ENCODE data around the gene MARS2. TPM values are rescaled to one million over a fixed set of nuclear protein-coding genes. Genes with fewer than 3 reads are reported as not detected.

The MARS2 gene
- total RNA-seq: 1 to 10 TPM; 5.9 to 6.9 TPM

DNA sequence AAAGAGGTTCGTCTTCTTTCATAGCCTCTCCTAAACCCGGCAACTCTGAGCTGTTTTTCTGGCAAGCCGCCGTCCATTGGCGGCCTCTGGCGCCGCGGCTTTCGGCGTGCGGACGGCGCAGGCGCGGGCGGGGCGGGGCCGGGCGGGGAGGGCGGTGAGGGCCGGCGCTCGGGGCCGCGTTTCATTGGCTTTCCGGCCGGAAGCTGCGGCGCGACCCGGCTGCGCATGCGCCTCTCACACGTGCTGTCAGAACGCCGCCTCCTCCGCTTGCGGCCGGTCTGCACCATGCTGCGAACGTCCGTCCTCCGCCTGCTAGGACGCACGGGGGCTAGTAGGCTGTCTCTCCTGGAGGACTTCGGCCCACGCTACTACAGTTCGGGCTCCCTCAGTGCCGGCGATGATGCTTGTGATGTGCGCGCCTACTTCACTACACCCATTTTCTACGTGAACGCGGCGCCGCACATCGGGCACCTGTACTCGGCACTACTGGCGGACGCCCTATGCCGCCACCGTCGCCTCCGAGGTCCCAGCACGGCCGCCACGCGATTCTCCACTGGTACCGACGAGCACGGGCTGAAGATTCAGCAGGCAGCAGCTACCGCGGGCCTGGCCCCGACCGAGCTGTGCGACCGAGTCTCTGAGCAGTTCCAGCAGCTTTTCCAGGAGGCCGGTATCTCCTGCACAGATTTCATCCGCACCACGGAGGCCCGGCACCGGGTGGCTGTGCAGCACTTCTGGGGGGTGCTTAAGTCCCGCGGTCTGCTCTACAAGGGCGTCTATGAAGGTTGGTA is at the start of gene MARS2:
Gene MARS2 (plus strand): TSS at position 249 of the 791 bp plus-strand sequence. CDS start 37 bp downstream, at position 286.
- intact Hi-C loops (cut with DNase I): loop anchor here (5.0 to 10.0 kb wide), 5 partner anchors 72 to 589 kb away; partner anchors contain the start of genes COQ10B, HSPD1 and MOB4
- WGBS: under 1% methylated on average over 71 of the region's 86 CpGs
- TF ChIP-seq POLR2AphosphoS5 (IDR thresholded peaks at IDR 0.05) (peak; percentile 46), POLR2A (IDR thresholded peaks at IDR 0.05) (peak; percentile 47)
- TF ChIP-seq, protein P1, sequence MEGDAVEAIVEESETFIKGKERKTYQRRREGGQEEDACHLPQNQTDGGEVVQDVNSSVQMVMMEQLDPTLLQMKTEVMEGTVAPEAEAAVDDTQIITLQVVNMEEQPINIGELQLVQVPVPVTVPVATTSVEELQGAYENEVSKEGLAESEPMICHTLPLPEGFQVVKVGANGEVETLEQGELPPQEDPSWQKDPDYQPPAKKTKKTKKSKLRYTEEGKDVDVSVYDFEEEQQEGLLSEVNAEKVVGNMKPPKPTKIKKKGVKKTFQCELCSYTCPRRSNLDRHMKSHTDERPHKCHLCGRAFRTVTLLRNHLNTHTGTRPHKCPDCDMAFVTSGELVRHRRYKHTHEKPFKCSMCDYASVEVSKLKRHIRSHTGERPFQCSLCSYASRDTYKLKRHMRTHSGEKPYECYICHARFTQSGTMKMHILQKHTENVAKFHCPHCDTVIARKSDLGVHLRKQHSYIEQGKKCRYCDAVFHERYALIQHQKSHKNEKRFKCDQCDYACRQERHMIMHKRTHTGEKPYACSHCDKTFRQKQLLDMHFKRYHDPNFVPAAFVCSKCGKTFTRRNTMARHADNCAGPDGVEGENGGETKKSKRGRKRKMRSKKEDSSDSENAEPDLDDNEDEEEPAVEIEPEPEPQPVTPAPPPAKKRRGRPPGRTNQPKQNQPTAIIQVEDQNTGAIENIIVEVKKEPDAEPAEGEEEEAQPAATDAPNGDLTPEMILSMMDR (IDR thresholded peaks at IDR 0.05): peak in 2 of 4 experiments; percentile 2 to 13

DNA sequence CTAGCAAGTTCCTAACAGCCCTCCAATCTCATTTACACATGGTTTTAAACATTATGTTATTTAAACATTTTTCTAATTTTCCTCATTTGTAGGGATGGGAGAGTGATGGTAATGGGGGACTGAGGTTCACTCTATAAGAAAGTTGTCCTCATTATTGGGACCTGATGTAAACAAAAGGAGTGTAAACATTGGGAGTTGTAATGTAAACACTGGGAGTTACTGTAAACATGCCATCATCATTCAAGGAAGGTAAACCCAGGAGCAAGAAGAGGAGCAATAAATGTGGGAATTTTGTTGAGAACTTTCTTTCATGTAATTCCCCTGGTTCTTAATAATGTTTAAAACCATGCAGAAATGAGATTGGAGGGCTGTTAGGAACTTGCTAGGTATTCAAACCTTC is 47.6 kb upstream of the MARS2 start:
- no peaks in the 10 kb centered on the region for H3K27me3 ChIP-seq (replicated peaks; ENCODE audit: insufficient read depth)
- no peaks in the 10 kb centered on the region for H3K4me1 ChIP-seq (replicated peaks)
- H3K4me3 ChIP-seq: no peak overlapping the region
- no peak overlapping the region for H3K27ac ChIP-seq
- H3K36me3 ChIP-seq: no peaks in the 10 kb centered on the region
- intact Hi-C loops (cut with DNase I): no loop called here
- H3K9me3 ChIP-seq: no peaks in the 10 kb centered on the region
- no peak for DNase-seq (ENCODE audit: low spot score)
- TF ChIP-seq, protein P1 (IDR thresholded peaks at IDR 0.05): no peak
- TF ChIP-seq POLR2A (IDR thresholded peaks at IDR 0.05) (no peak), POLR2AphosphoS5 (IDR thresholded peaks at IDR 0.05) (no peak)

More for the DNA sequence above, at the start of gene MARS2:
- Histone ChIP-seq H3K9me3 (no peaks in the 10 kb centered on the region), H3K27ac (peak within 1 kb of the TSS; percentile 66 to 69), H3K4me1 (replicated peaks) (peaks cover 9% of the 10 kb centered on the region), H3K36me3 (no peaks in the 10 kb centered on the region), H3K4me3 (peak within 1 kb of the TSS; percentile 69 to 71), H3K27me3 (replicated peaks; ENCODE audit: insufficient read depth) (no peaks in the 10 kb centered on the region)
- peak; percentile 90 for DNase-seq (ENCODE audit: low spot score)

DNA sequence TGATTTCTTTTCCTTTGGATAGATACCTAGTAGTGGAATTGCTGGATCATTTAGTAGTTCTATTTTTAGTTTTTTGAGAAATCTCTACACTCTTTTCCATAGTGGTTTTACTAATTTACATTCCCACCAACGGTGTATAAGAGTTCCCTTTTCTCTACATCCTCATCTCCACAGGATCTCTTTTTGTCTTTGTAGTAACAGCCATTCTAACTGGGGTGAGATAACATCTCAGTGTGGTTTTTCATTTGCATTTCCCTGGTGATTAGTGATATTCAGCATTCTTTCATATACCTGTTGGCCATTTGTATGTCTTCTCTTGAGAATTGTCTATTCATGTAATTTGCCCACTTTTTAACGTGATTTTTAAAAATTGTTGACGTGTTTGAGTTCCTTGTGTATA is 43.5 kb upstream of the MARS2 start:
- no peak for TF ChIP-seq POLR2AphosphoS5 (IDR thresholded peaks at IDR 0.05)
- TF ChIP-seq, protein P1 (IDR thresholded peaks at IDR 0.05): no peak
- TF ChIP-seq POLR2A (IDR thresholded peaks at IDR 0.05): no peak
- 69% methylated on average over 3 of the region's 3 CpGs for WGBS
- intact Hi-C loops (cut with DNase I): no loop called here

DNA sequence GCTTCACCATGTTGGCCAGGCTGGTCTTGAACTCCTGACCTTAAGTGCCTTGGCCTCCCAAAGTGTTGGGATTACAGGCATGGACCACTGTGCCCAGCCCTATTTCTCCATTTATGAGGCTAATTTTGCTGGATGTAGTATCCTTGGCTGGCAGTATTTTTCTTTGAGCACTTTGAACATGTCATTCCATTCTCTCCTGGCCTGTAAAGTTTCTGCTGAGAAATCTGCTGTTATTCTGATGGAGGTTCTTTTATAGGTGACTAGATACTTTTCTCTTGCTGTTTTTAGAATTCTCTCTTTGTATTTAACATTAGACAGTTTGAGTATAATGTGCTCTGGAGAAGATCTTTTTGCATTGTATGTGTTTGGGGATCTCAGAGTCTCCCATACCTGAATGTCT is 38.9 kb upstream of the MARS2 start:
- no peak overlapping the region for H3K4me3 ChIP-seq
- no peaks in the 10 kb centered on the region for H3K9me3 ChIP-seq
- H3K4me1 ChIP-seq (replicated peaks): no peaks in the 10 kb centered on the region
- no peak overlapping the region for H3K27ac ChIP-seq
- H3K27me3 ChIP-seq (replicated peaks; ENCODE audit: insufficient read depth): no peaks in the 10 kb centered on the region
- TF ChIP-seq POLR2AphosphoS5 (IDR thresholded peaks at IDR 0.05): no peak
- TF ChIP-seq, protein P1 (IDR thresholded peaks at IDR 0.05): no peak
- TF ChIP-seq POLR2A (IDR thresholded peaks at IDR 0.05): no peak
- intact Hi-C loops (cut with DNase I): no loop called here
- DNase-seq (ENCODE audit: low spot score): no peak
- H3K36me3 ChIP-seq: no peaks in the 10 kb centered on the region

More for the DNA sequence above, 43.5 kb upstream of the MARS2 start:
- H3K9me3 ChIP-seq: no peaks in the 10 kb centered on the region
- H3K36me3 ChIP-seq: no peaks in the 10 kb centered on the region
- H3K4me3 ChIP-seq: no peak overlapping the region
- H3K27me3 ChIP-seq (replicated peaks; ENCODE audit: insufficient read depth): no peaks in the 10 kb centered on the region
- H3K4me1 ChIP-seq (replicated peaks): no peaks in the 10 kb centered on the region
- H3K27ac ChIP-seq: no peak overlapping the region
- no peak for DNase-seq (ENCODE audit: low spot score)

DNA sequence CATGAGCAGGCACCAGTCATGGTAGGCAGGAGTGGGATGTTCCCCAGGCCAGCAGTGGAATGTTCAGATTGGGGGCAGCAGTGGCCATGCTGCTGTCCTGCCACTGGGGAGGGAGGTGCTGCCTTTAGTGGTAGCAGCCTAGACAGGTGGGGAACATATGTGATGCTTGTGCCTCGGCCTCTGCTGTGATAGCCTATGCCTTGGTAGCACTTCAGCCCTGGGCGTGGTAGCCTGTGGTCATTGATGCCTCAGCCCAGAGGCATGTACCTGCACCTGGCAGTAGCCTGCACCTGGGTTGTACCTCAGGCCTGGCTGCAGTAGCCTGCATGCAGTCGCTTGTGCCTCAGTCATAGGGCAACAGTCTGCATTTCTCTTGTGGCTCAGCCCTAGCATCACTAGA is 36.9 kb upstream of the MARS2 start:
- 94% methylated on average over 3 of the region's 3 CpGs for WGBS
- H3K27me3 ChIP-seq (replicated peaks; ENCODE audit: insufficient read depth): no peaks in the 10 kb centered on the region
- H3K4me3 ChIP-seq: no peak overlapping the region
- no peak for DNase-seq (ENCODE audit: low spot score)
- intact Hi-C loops (cut with DNase I): no loop called here
- no peaks in the 10 kb centered on the region for H3K36me3 ChIP-seq
- TF ChIP-seq, protein P1 (IDR thresholded peaks at IDR 0.05): no peak
- no peak for TF ChIP-seq POLR2AphosphoS5 (IDR thresholded peaks at IDR 0.05)
- no peak overlapping the region for H3K27ac ChIP-seq
- H3K4me1 ChIP-seq (replicated peaks): no peaks in the 10 kb centered on the region
- H3K9me3 ChIP-seq: no peaks in the 10 kb centered on the region

All from prostate gland (tissue), 2 donors.